ENCODE data around the gene NPAS3. TPM values are rescaled to one million over a fixed set of nuclear protein-coding genes. Genes with fewer than 3 reads are reported as not detected.

The NPAS3 gene
- total and polyA plus RNA-seq, 2 of the 8 experiments (the other 6 are each of a cell fraction or from before 2014, with no cell fraction given), result 0.11 to 0.60 TPM

GRCh38 chr14:32905013-32905412, 33.7 kb upstream of the NPAS3 start:
- Histone ChIP-seq H3K4ac (replicated peaks; ENCODE audit: insufficient read length, low read depth, low read length) (no peak overlapping the region), H4K91ac (replicated peaks; ENCODE audit: insufficient read length, low read length) (no peak overlapping the region), H3K23ac (ENCODE audit: insufficient read length) (no peak overlapping the region), H3K27me3 (replicated peaks in 1 of 4; ENCODE audit: control insufficient read depth in 3 of 4, extremely low read depth in 1 of 4, insufficient read depth in 3 of 4, low read length in 3 of 4) (no peaks in the 10 kb centered on the region), H2AFZ (ENCODE audit: low read length) (no peak overlapping the region), H3K14ac (ENCODE audit: insufficient read length) (no peak overlapping the region), H4K5ac (ENCODE audit: insufficient read length, low read depth, low read length) (no peak overlapping the region), H2AK5ac (ENCODE audit: low read depth, low read length) (no peak overlapping the region), H2BK20ac (ENCODE audit: low read length) (no peak overlapping the region), H3K79me2 (ENCODE audit: control insufficient read depth in 1 of 2, insufficient read depth in 2 of 2, low read length in 2 of 2) (no peaks in the 10 kb centered on the region), H2BK120ac (replicated peaks; ENCODE audit: low read depth, low read length) (no peak overlapping the region), H3K56ac (replicated peaks; ENCODE audit: insufficient read length, low read depth, low read length) (no peak overlapping the region), H3K18ac (ENCODE audit: extremely low read depth, low read length) (no peak overlapping the region), H3K4me1 (replicated peaks in 1 of 4; ENCODE audit: control insufficient read depth in 3 of 4, insufficient read depth in 4 of 4, low read length in 3 of 4) (no peaks in the 10 kb centered on the region), H3K27ac (ENCODE audit: low read depth, low read length) (no peak overlapping the region), H4K20me1 (replicated peaks in 1 of 2; ENCODE audit: control insufficient read depth in 1 of 2, insufficient read depth in 2 of 2, low read length in 2 of 2) (no peaks in the 10 kb centered on the region), H3K23me2 (ENCODE audit: low read depth, low read length) (no peaks in the 10 kb centered on the region), H3K36me3 (ENCODE audit: control insufficient read depth in 2 of 4, insufficient read depth in 4 of 4, low read length in 3 of 4) (no peaks in the 10 kb centered on the region), H2BK12ac (ENCODE audit: low read depth, low read length) (no peak overlapping the region), H3K4me2 (ENCODE audit: insufficient read depth in 1 of 2, low read depth in 2 of 2, low read length in 2 of 2) (no peak overlapping the region), H3K79me1 (ENCODE audit: low read depth, low read length) (no peaks in the 10 kb centered on the region), H2BK5ac (ENCODE audit: low read depth, low read length) (no peak overlapping the region), H2BK15ac (ENCODE audit: low read length) (no peak overlapping the region), H3K4me3 (ENCODE audit: extremely low read depth in 1 of 4, insufficient read depth in 2 of 4, low read depth in 3 of 4, low read length in 4 of 4) (no peak overlapping the region), H3K9me3 (ENCODE audit: insufficient read depth in 2 of 2, low read depth in 1 of 2, low read length in 1 of 2) (no peaks in the 10 kb centered on the region), H3K9ac (replicated peaks in 1 of 4; ENCODE audit: extremely low read depth in 1 of 4, low read depth in 3 of 4, low read length in 3 of 4) (no peak overlapping the region), H4K8ac (ENCODE audit: extremely low read depth, insufficient read depth, low read length) (no peak overlapping the region)
- TF ChIP-seq RAD21 (IDR thresholded peaks at IDR 0.05 in 1 of 2, conservative IDR thresholded peaks at IDR 0.05 in 1 of 2; ENCODE audit: low read depth in 2 of 2, low read length in 2 of 2) (no peak), POU5F1 (IDR thresholded peaks at IDR 0.05; ENCODE audit: low read depth, low read length) (no peak), RNF2 (IDR thresholded peaks at IDR 0.05; ENCODE audit: borderline replicate concordance, low read depth, low read length, missing control alignments, poor library complexity, severe bottlenecking) (no peak), ATF3 (IDR thresholded peaks at IDR 0.05; ENCODE audit: insufficient read depth, low read depth, low read length) (no peak), RFX5 (IDR thresholded peaks at IDR 0.05; ENCODE audit: borderline replicate concordance, low read depth, low read length) (no peak), SP2 (IDR thresholded peaks at IDR 0.05; ENCODE audit: low read length) (no peak), BACH1 (IDR thresholded peaks at IDR 0.05; ENCODE audit: low read length) (no peak), BRCA1 (IDR thresholded peaks at IDR 0.05; ENCODE audit: low read depth, low read length) (no peak), HDAC6 (IDR thresholded peaks at IDR 0.05; ENCODE audit: low read depth, low read length) (no peak)
- TF ChIP-seq, protein P1, sequence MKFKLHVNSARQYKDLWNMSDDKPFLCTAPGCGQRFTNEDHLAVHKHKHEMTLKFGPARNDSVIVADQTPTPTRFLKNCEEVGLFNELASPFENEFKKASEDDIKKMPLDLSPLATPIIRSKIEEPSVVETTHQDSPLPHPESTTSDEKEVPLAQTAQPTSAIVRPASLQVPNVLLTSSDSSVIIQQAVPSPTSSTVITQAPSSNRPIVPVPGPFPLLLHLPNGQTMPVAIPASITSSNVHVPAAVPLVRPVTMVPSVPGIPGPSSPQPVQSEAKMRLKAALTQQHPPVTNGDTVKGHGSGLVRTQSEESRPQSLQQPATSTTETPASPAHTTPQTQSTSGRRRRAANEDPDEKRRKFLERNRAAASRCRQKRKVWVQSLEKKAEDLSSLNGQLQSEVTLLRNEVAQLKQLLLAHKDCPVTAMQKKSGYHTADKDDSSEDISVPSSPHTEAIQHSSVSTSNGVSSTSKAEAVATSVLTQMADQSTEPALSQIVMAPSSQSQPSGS (IDR thresholded peaks at IDR 0.05; ENCODE audit: low read length), result no peak
- POLR2A ChIA-PET (ENCODE audit: partially characterized antibody), result no interaction called here
- DNase-seq (ENCODE audit: low read depth in 1 of 2, low spot score in 2 of 2) (no peak), FAIRE-seq (no peak)
- 91% methylated on average over 2 of the region's 2 CpGs; no CpG with 5 or more reads in 1 of the 2 experiments for WGBS, 2 experiments (ENCODE audit: extremely low coverage in 1 of 2, insufficient coverage in 1 of 2, insufficient read length in 1 of 2, insufficient replicate concordance in 2 of 2, low coverage in 1 of 2, low lambda C conversion rate in 2 of 2, missing lambda C conversion rate in 1 of 2)
- CTCF ChIA-PET (ENCODE audit: partially characterized antibody), result interaction anchor here (0.6 kb wide), 1 partner anchor 332 kb away, joined by 3 read pairs; no protein-coding TSS in a partner anchor

Measured in H1 (cell line).